H1 (cell line): ENCODE results near the gene EIF1B. TPM values are rescaled to one million over a fixed set of nuclear protein-coding genes. Genes with fewer than 3 reads are reported as not detected.

Source experiments
- CTCF ChIA-PET: fragments of 300-600 bp; sonication (Branson Sonifier 250); formaldehyde crosslinking; loops from one replicate; lab custom pipeline; 2021; ENCODE audit not compliant: partially characterized antibody; lab: Charles Lee
- POLR2A ChIA-PET: fragments of 300-600 bp; sonication (Branson Sonifier 250); formaldehyde crosslinking; loops from one replicate; lab custom pipeline; 2021; ENCODE audit warnings: inconsistent platforms; ENCODE audit not compliant: partially characterized antibody; lab: Charles Lee
- DNase-seq, 2 experiments: peaks; one replicate each; pipeline versions ENCODE4 v3.0.0 to v3.0.0-alpha.2; 2010 to 2022; ENCODE audit warnings: low spot score in 2 of 2, low read depth in 1 of 2, mixed read lengths in 1 of 2
- FAIRE-seq: peaks from 2 replicates; lab custom pipeline; 2011; peaks lifted over from hg19 to GRCh38; lab: Jason Lieb, UNC
- H2AFZ ChIP-seq: 2 replicates; pipeline ENCODE4 v1.8.1; 2012; ENCODE audit warnings: low read length, inconsistent platforms
- H2AK5ac ChIP-seq: 2 replicates; pipeline ENCODE4 v1.6.1; 2013; ENCODE audit warnings: low read depth, low read length
- H2BK120ac ChIP-seq: replicated peaks from 2 replicates; pipeline ENCODE3; 2013; ENCODE audit warnings: low read depth, low read length, inconsistent platforms
- H2BK12ac ChIP-seq: 2 replicates; pipeline ENCODE4 v1.6.1; 2013; ENCODE audit warnings: low read depth, low read length
- H2BK15ac ChIP-seq: 2 replicates; pipeline ENCODE4 v1.6.1; 2013; ENCODE audit warnings: low read length
- H2BK20ac ChIP-seq: 2 replicates; pipeline ENCODE4 v1.6.1; 2013; ENCODE audit warnings: low read length
- H2BK5ac ChIP-seq: 2 replicates; pipeline ENCODE4 v1.6.1; 2013; ENCODE audit warnings: low read depth, low read length
- H3K14ac ChIP-seq: 2 replicates; pipeline ENCODE4 v1.6.1; 2013; ENCODE audit warnings: inconsistent platforms; ENCODE audit not compliant: insufficient read length
- H3K18ac ChIP-seq: 2 replicates; pipeline ENCODE4 v1.6.1; 2013; ENCODE audit warnings: low read length; ENCODE audit errors: extremely low read depth
- H3K23ac ChIP-seq: 2 replicates; pipeline ENCODE4 v1.6.1; 2013; ENCODE audit warnings: inconsistent platforms; ENCODE audit not compliant: insufficient read length
- H3K23me2 ChIP-seq: 2 replicates; pipeline ENCODE4 v1.6.1; 2013; ENCODE audit warnings: low read depth, low read length
- H3K27ac ChIP-seq: 2 replicates; pipeline ENCODE4 v1.6.1; 2011; ENCODE audit warnings: low read depth, low read length, inconsistent platforms
- H3K27me3 ChIP-seq, 4 experiments: replicated peaks in 1 of 4; 1 replicate in 1 of 4; 2 replicates in 3 of 4; pipeline versions ENCODE4 v1.6.1 to v1.8.1; 2011 to 2013; ENCODE audit warnings: low read length in 3 of 4, mild to moderate bottlenecking in 3 of 4, inconsistent platforms in 2 of 4, mixed read lengths in 2 of 4, moderate library complexity in 1 of 4; ENCODE audit not compliant: control insufficient read depth in 3 of 4, insufficient read depth in 3 of 4; ENCODE audit errors: extremely low read depth in 1 of 4
- H3K36me3 ChIP-seq, 4 experiments: 2 replicates each; pipeline versions ENCODE4 v1.6.1 to v1.8.1; 2011 to 2013; ENCODE audit warnings: mild to moderate bottlenecking in 4 of 4, low read length in 3 of 4, moderate library complexity in 2 of 4, control low read depth in 1 of 4, inconsistent platforms in 1 of 4; ENCODE audit not compliant: insufficient read depth in 4 of 4, control insufficient read depth in 2 of 4
- H3K4ac ChIP-seq: replicated peaks from 2 replicates; pipeline ENCODE3; 2013; ENCODE audit warnings: low read length, low read depth, mixed read lengths, inconsistent platforms; ENCODE audit not compliant: insufficient read length
- H3K4me1 ChIP-seq, 4 experiments: replicated peaks in 1 of 4; 1 replicate in 1 of 4; 2 replicates in 3 of 4; pipeline versions ENCODE4 v1.6.1 to v1.8.1; 2011 to 2013; ENCODE audit warnings: low read length in 3 of 4, inconsistent platforms in 2 of 4, mixed read lengths in 1 of 4; ENCODE audit not compliant: insufficient read depth in 4 of 4, control insufficient read depth in 3 of 4
- H3K4me2 ChIP-seq, 2 experiments: 2 replicates each; pipeline versions ENCODE4 v1.6.1 to v1.8.1; 2011 to 2013; ENCODE audit warnings: low read depth in 2 of 2, low read length in 2 of 2, control low read depth in 1 of 2, inconsistent platforms in 1 of 2, mild to moderate bottlenecking in 1 of 2; ENCODE audit not compliant: insufficient read depth in 1 of 2
- H3K4me3 ChIP-seq, 4 experiments: fragments of 200-600, 300-600 bp in 1 of 4; sonication (generic), shearing (Covaris generic), sonication (Bioruptor Twin) in 1 of 4; 2 replicates each; pipeline versions ENCODE4 v1.5.1 to v1.8.1; 2011 to 2016; ENCODE audit warnings: low read length in 4 of 4, low read depth in 3 of 4, control low read depth in 2 of 4, inconsistent platforms in 2 of 4, mild to moderate bottlenecking in 2 of 4, mixed read lengths in 1 of 4, moderate library complexity in 1 of 4; ENCODE audit not compliant: insufficient read depth in 2 of 4; ENCODE audit errors: extremely low read depth in 1 of 4
- H3K56ac ChIP-seq: replicated peaks from 2 replicates; pipeline ENCODE3; 2013; ENCODE audit warnings: low read depth, mild to moderate bottlenecking, mixed read lengths, low read length, inconsistent platforms; ENCODE audit not compliant: insufficient read length
- H3K79me1 ChIP-seq: 2 replicates; pipeline ENCODE4 v1.6.1; 2013; ENCODE audit warnings: low read depth, low read length, control low read depth
- H3K79me2 ChIP-seq, 2 experiments: 2 replicates each; pipeline versions ENCODE4 v1.6.1 to v1.8.1; 2012 to 2013; ENCODE audit warnings: low read length in 2 of 2, mild to moderate bottlenecking in 2 of 2, inconsistent platforms in 1 of 2; ENCODE audit not compliant: insufficient read depth in 2 of 2, control insufficient read depth in 1 of 2
- H3K9ac ChIP-seq, 4 experiments: replicated peaks in 1 of 4; 1 replicate in 1 of 4; 2 replicates in 3 of 4; pipeline versions ENCODE4 v1.6.1 to v1.8.1; 2011 to 2013; ENCODE audit warnings: low read depth in 3 of 4, low read length in 3 of 4, control low read depth in 2 of 4, mild to moderate bottlenecking in 2 of 4, moderate library complexity in 2 of 4, inconsistent platforms in 1 of 4; ENCODE audit errors: extremely low read depth in 1 of 4
- H3K9me3 ChIP-seq, 2 experiments: 2 replicates each; pipeline versions ENCODE4 v1.6.1 to v1.8.1; 2012 to 2013; ENCODE audit warnings: mild to moderate bottlenecking in 2 of 2, moderate library complexity in 2 of 2, control low read depth in 1 of 2, inconsistent platforms in 1 of 2, low read depth in 1 of 2, low read length in 1 of 2, mixed read lengths in 1 of 2; ENCODE audit not compliant: insufficient read depth in 2 of 2
- H4K20me1 ChIP-seq, 2 experiments: replicated peaks in 1 of 2; 2 replicates each; pipeline versions ENCODE3 to v1.8.1; 2011 to 2013; ENCODE audit warnings: inconsistent platforms in 2 of 2, low read length in 2 of 2, mild to moderate bottlenecking in 1 of 2; ENCODE audit not compliant: insufficient read depth in 2 of 2, control insufficient read depth in 1 of 2
- H4K5ac ChIP-seq: 2 replicates; pipeline ENCODE4 v1.6.1; 2013; ENCODE audit warnings: low read length, low read depth, mixed read lengths, inconsistent platforms; ENCODE audit not compliant: insufficient read length
- H4K8ac ChIP-seq: 2 replicates; pipeline ENCODE4 v1.8.0; 2013; ENCODE audit warnings: mild to moderate bottlenecking, moderate library complexity, low read length, inconsistent platforms; ENCODE audit not compliant: insufficient read depth; ENCODE audit errors: extremely low read depth
- H4K91ac ChIP-seq: replicated peaks from 2 replicates; pipeline ENCODE3; 2013; ENCODE audit warnings: low read length, mixed read lengths, inconsistent platforms; ENCODE audit not compliant: insufficient read length
- CBX8 ChIP-seq: fragments of 300-800, 300-1000 bp; sonication (generic); IDR thresholded peaks from 2 replicates; pipeline ENCODE4 v1.7.1; 2016; ENCODE audit warnings: low read depth, low read length, borderline replicate concordance
- CHD1 ChIP-seq: IDR thresholded peaks from 2 replicates; pipeline ENCODE4 v1.6.1; 2012; ENCODE audit warnings: low read depth, low read length, improper control_type of control experiment
- GTF2F1 ChIP-seq: IDR thresholded peaks from 2 replicates; pipeline ENCODE4 v1.6.1; 2012; ENCODE audit warnings: low read depth, low read length, improper control_type of control experiment, borderline replicate concordance
- HDAC6 ChIP-seq: IDR thresholded peaks from one replicate; pipeline ENCODE4 v1.7.1; 2012; ENCODE audit warnings: low read depth, mild to moderate bottlenecking, inconsistent platforms, low read length, moderate library complexity
- POLR2A ChIP-seq, 2 experiments: IDR thresholded peaks; 1 replicate in 1 of 2; 2 replicates in 1 of 2; pipeline ENCODE4 v1.6.1; 2011; ENCODE audit warnings: low read depth in 2 of 2, low read length in 2 of 2, mild to moderate bottlenecking in 2 of 2; ENCODE audit errors: control extremely low read depth in 1 of 2
- SP2 ChIP-seq: IDR thresholded peaks from 2 replicates; pipeline ENCODE4 v1.6.1; 2012; ENCODE audit warnings: mild to moderate bottlenecking, low read length, inconsistent platforms
- whole genome bisulfite sequencing, 2 experiments: shearing (Covaris generic) in 1 of 2; methylation state at CpG; one replicate each; pipeline versions ENCODE4 v1.1.6 to v1.1.7; 2013 to 2015; ENCODE audit warnings: low lambda C conversion rate in 2 of 2, mixed read lengths in 2 of 2, inconsistent platforms in 1 of 2, low coverage in 1 of 2, missing lambda C conversion rate in 1 of 2; ENCODE audit not compliant: insufficient replicate concordance in 2 of 2, insufficient coverage in 1 of 2, insufficient read length in 1 of 2; ENCODE audit errors: extremely low coverage in 1 of 2, missing lambda C conversion rate in 1 of 2; 5-methylcytosine and 5-hydroxymethylcytosine counted together
- polyA plus RNA-seq, 7 experiments: library from polyadenylated mRNA; depleted of rRNA in 3 of 7; stranded (reverse) in 5 of 7; unstranded in 2 of 7; fragments of >200 nt in 5 of 7; fragments of 200-250 nt in 2 of 7; gene quantifications; 1 replicate in 5 of 7; 2 replicates in 1 of 7; 4 replicates in 1 of 7; pipeline versions ENCODE4 v1.2.1 to v1.2.3, GENCODE V29; 2011 to 2013; ENCODE audit warnings: missing spikeins in 2 of 7, mixed read lengths in 2 of 7
- total RNA-seq: library from RNA; stranded (reverse); fragmentation: NEBNext Ultra II Directional; extraction: Animal tissue kit (Norgen Biotek cat#: 25700); gene quantifications from 2 replicates; pipeline ENCODE4 v1.2.1, GENCODE V29; 2021
- TF ChIP-seq, protein P1 (sequence below): IDR thresholded peaks from 2 replicates; pipeline ENCODE4 v1.6.1; 2012; ENCODE audit warnings: inconsistent platforms
- TF ChIP-seq, protein P2 (sequence below): IDR thresholded peaks from 2 replicates; pipeline ENCODE4 v1.6.1; 2012; ENCODE audit warnings: low read length, inconsistent platforms
- TF ChIP-seq, protein P3 (sequence below): IDR thresholded peaks from 2 replicates; pipeline ENCODE4 v1.6.1; 2012; ENCODE audit warnings: inconsistent platforms
- TF ChIP-seq, protein P4 (sequence below), 3 experiments: IDR thresholded peaks; 1 replicate in 2 of 3; 2 replicates in 1 of 3; pipeline versions ENCODE4 v1.5.1 to v1.6.1; 2011; ENCODE audit warnings: low read length in 3 of 3, mild to moderate bottlenecking in 3 of 3, inconsistent platforms in 2 of 3, low read depth in 1 of 3, moderate library complexity in 1 of 3; ENCODE audit not compliant: insufficient read depth in 1 of 3; ENCODE audit errors: control extremely low read depth in 1 of 3

EIF1B gene
- total and polyA plus RNA-seq, 2 of the 8 experiments (the other 6 are each of a cell fraction or from before 2014, with no cell fraction given): 42.4 to 115 TPM

DNA sequence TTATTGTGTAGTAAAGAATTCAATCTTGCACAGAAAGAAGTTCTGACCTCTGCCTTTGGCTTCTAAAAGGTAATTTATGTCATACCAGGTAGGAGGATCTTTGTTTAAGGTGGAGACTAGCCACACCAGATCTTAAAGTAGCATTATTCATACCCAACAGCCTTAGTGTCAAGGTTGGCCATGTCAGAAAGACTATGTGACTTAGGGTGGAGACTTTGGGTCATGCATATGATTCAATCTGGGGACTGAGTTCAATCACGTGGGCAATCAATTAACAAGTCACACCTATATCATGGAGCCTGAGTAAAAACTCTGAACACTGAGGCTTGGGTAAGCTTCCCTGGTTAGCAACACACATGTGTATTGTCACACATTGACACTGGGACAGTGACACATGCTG, 48.9 kb downstream of the EIF1B start:
- Histone ChIP-seq H3K18ac (no peak overlapping the region), H3K27ac (no peak overlapping the region), H3K9me3 (peaks cover 0 to 6% of the 10 kb centered on the region in 2 experiments; a peak in 2 of 4 replicates), H3K27me3 (peaks cover 0 to 1% (median 0%) of the 10 kb centered on the region in 4 experiments; a peak in 1 of 7 replicates), H2BK20ac (no peak overlapping the region), H3K56ac (no peak overlapping the region), H2AFZ (no peak overlapping the region), H2BK5ac (no peak overlapping the region), H3K79me1 (no peaks in the 10 kb centered on the region), H2BK12ac (no peak overlapping the region), H4K5ac (no peak overlapping the region), H4K91ac (no peak overlapping the region), H3K9ac (no peak overlapping the region), H4K20me1 (no peaks in the 10 kb centered on the region), H3K4me2 (no peak overlapping the region), H3K23ac (no peak overlapping the region), H3K4me3 (no peak overlapping the region), H4K8ac (no peak overlapping the region), H2BK15ac (no peak overlapping the region), H2AK5ac (no peak overlapping the region), H3K14ac (no peak overlapping the region), H3K79me2 (no peaks in the 10 kb centered on the region), H3K36me3 (no peaks in the 10 kb centered on the region), H3K23me2 (no peaks in the 10 kb centered on the region), H3K4me1 (no peaks in the 10 kb centered on the region), H2BK120ac (no peak overlapping the region), H3K4ac (no peak overlapping the region)
- DNase-seq (no peak), FAIRE-seq (no peak)
- ChIA-PET POLR2A (no interaction called here), CTCF (no interaction called here)
- 89% methylated on average over 1 of the region's 1 CpG; no CpG with 5 or more reads in 1 of the 2 experiments for WGBS, 2 experiments
- TF ChIP-seq CHD1 (no peak), POLR2A (IDR thresholded peaks at IDR 0.05; ENCODE audit: control extremely low read depth in 1 of 2, low read depth in 2 of 2, low read length in 2 of 2) (no peak), HDAC6 (no peak), CBX8 (no peak), SP2 (no peak), GTF2F1 (no peak)
- TF ChIP-seq, protein P1, sequence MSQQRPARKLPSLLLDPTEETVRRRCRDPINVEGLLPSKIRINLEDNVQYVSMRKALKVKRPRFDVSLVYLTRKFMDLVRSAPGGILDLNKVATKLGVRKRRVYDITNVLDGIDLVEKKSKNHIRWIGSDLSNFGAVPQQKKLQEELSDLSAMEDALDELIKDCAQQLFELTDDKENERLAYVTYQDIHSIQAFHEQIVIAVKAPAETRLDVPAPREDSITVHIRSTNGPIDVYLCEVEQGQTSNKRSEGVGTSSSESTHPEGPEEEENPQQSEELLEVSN: no peak
- TF ChIP-seq, protein P2, sequence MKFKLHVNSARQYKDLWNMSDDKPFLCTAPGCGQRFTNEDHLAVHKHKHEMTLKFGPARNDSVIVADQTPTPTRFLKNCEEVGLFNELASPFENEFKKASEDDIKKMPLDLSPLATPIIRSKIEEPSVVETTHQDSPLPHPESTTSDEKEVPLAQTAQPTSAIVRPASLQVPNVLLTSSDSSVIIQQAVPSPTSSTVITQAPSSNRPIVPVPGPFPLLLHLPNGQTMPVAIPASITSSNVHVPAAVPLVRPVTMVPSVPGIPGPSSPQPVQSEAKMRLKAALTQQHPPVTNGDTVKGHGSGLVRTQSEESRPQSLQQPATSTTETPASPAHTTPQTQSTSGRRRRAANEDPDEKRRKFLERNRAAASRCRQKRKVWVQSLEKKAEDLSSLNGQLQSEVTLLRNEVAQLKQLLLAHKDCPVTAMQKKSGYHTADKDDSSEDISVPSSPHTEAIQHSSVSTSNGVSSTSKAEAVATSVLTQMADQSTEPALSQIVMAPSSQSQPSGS: no peak
- TF ChIP-seq, protein P3, sequence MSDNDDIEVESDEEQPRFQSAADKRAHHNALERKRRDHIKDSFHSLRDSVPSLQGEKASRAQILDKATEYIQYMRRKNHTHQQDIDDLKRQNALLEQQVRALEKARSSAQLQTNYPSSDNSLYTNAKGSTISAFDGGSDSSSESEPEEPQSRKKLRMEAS: no peak
- TF ChIP-seq, protein P4, sequence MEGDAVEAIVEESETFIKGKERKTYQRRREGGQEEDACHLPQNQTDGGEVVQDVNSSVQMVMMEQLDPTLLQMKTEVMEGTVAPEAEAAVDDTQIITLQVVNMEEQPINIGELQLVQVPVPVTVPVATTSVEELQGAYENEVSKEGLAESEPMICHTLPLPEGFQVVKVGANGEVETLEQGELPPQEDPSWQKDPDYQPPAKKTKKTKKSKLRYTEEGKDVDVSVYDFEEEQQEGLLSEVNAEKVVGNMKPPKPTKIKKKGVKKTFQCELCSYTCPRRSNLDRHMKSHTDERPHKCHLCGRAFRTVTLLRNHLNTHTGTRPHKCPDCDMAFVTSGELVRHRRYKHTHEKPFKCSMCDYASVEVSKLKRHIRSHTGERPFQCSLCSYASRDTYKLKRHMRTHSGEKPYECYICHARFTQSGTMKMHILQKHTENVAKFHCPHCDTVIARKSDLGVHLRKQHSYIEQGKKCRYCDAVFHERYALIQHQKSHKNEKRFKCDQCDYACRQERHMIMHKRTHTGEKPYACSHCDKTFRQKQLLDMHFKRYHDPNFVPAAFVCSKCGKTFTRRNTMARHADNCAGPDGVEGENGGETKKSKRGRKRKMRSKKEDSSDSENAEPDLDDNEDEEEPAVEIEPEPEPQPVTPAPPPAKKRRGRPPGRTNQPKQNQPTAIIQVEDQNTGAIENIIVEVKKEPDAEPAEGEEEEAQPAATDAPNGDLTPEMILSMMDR (IDR thresholded peaks at IDR 0.05; ENCODE audit: control extremely low read depth in 1 of 3, insufficient read depth in 1 of 3, low read depth in 1 of 3, low read length in 3 of 3): no peak
